ENCODE measurements around the gene CD160. TPM values are rescaled to one million over a fixed set of nuclear protein-coding genes. Genes with fewer than 3 reads are reported as not detected.

The CD160 gene
- total RNA-seq, 1 donor from 2014 or later, result 0.93 TPM

DNA sequence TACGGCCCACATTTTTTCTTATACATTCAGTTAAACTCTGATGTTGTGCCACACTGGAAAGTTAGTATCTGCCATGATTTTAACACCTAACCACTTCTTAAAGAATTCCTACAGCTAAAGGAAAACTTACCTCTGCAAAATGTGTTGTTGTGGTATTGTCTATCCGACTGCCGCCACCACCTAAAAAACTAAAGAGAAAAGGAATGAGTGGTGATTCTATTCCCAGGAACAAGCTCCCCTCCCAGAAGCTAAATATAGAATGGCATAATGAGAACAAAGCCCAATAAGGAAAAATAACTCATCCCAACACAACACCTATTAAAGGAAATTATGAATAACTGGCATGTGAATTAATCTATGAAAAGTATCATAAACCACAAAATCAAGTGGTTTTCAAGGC, 65.1 kb downstream of the CD160 start:
- Histone ChIP-seq H3K4me1 (peaks cover 9% of the 10 kb centered on the region), H3K9me3 (no peaks in the 10 kb centered on the region), H3K27ac (no peak overlapping the region), H3K36me3 (peaks cover 7% of the 10 kb centered on the region), H3K4me3 (no peak overlapping the region), H3K27me3 (no peaks in the 10 kb centered on the region)
- intact Hi-C loops (cut with DNase I), result no loop called here
- ATAC-seq, result no peak
- TF ChIP-seq, protein P1, sequence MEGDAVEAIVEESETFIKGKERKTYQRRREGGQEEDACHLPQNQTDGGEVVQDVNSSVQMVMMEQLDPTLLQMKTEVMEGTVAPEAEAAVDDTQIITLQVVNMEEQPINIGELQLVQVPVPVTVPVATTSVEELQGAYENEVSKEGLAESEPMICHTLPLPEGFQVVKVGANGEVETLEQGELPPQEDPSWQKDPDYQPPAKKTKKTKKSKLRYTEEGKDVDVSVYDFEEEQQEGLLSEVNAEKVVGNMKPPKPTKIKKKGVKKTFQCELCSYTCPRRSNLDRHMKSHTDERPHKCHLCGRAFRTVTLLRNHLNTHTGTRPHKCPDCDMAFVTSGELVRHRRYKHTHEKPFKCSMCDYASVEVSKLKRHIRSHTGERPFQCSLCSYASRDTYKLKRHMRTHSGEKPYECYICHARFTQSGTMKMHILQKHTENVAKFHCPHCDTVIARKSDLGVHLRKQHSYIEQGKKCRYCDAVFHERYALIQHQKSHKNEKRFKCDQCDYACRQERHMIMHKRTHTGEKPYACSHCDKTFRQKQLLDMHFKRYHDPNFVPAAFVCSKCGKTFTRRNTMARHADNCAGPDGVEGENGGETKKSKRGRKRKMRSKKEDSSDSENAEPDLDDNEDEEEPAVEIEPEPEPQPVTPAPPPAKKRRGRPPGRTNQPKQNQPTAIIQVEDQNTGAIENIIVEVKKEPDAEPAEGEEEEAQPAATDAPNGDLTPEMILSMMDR (IDR thresholded peaks at IDR 0.05), result no peak
- DNase-seq, result no peak

GRCh38 chr1:145785547-145785946, 66.2 kb downstream of the CD160 start:
- no peaks in the 10 kb centered on the region for H3K9me3 ChIP-seq
- TF ChIP-seq, protein P1 (IDR thresholded peaks at IDR 0.05), result no peak

GRCh38 chr1:145786271-145786670, 67.0 kb downstream of the CD160 start:
- peak overlapping the region; percentile 51 for H3K27ac ChIP-seq
- intact Hi-C loops (cut with DNase I), result no loop called here
- no peak overlapping the region for H3K4me3 ChIP-seq
- H3K36me3 ChIP-seq, result peaks cover 7% of the 10 kb centered on the region
- no peak for ATAC-seq
- DNase-seq, result no peak
- peaks cover 9% of the 10 kb centered on the region for H3K4me1 ChIP-seq
- no peaks in the 10 kb centered on the region for H3K9me3 ChIP-seq
- TF ChIP-seq, protein P1 (IDR thresholded peaks at IDR 0.05), result no peak
- no peaks in the 10 kb centered on the region for H3K27me3 ChIP-seq

More at GRCh38 chr1:145785547-145785946, 66.2 kb downstream of the CD160 start:
- H3K4me3 ChIP-seq, result no peak overlapping the region
- peaks cover 7% of the 10 kb centered on the region for H3K36me3 ChIP-seq
- ATAC-seq (peak; percentile 75), DNase-seq (no peak)
- intact Hi-C loops (cut with DNase I), result no loop called here
- H3K27ac ChIP-seq, result peak overlapping the region; percentile 51
- no peaks in the 10 kb centered on the region for H3K27me3 ChIP-seq
- peaks cover 9% of the 10 kb centered on the region for H3K4me1 ChIP-seq

GRCh38 chr1:145788580-145788979, 69.3 kb downstream of the CD160 start:
- intact Hi-C loops (cut with DNase I), result no loop called here
- Histone ChIP-seq H3K4me3 (no peak overlapping the region), H3K9me3 (no peaks in the 10 kb centered on the region), H3K27ac (no peak overlapping the region), H3K4me1 (no peaks in the 10 kb centered on the region), H3K36me3 (peaks cover 16% of the 10 kb centered on the region), H3K27me3 (no peaks in the 10 kb centered on the region)
- TF ChIP-seq, protein P1 (IDR thresholded peaks at IDR 0.05), result no peak
- DNase-seq (no peak), ATAC-seq (no peak)

Other genes with a start within 250 kb of the CD160 start
- gene GPR89A, start 111.5 kb upstream of the CD160 start, total RNA-seq, result 17.7 TPM
- gene PDZK1, start 12.1 kb upstream of the CD160 start, total RNA-seq, result 0.67 TPM
- gene RNF115, start 104.6 kb downstream of the CD160 start, total RNA-seq, result 15.8 TPM
- gene POLR3C, start 104.7 kb downstream of the CD160 start, total RNA-seq, result 29.1 TPM
- gene NUDT17, start 126.1 kb downstream of the CD160 start, total RNA-seq, result 1.8 TPM
- gene PIAS3, start 139.6 kb downstream of the CD160 start, total RNA-seq, result 29.2 TPM
- gene ANKRD35, start 166.4 kb downstream of the CD160 start, total RNA-seq, result 1.6 TPM
- 10.8 TPM for gene ITGA10, start 190.6 kb downstream of the CD160 start, total RNA-seq
- 31.0 TPM for gene PEX11B, start 199.2 kb downstream of the CD160 start, total RNA-seq
- gene RBM8A, start 208.0 kb downstream of the CD160 start, total RNA-seq, result 102 TPM
- 32.8 TPM for gene LIX1L, start 238.5 kb downstream of the CD160 start, total RNA-seq
- 0.69 TPM for gene ANKRD34A, start 245.1 kb downstream of the CD160 start, total RNA-seq
- 21.4 TPM for gene POLR3GL, start 245.2 kb downstream of the CD160 start, total RNA-seq

All from upper lobe of right lung (tissue), 1 donor.